Duodenal mucosa (tissue), 2 donors: ENCODE measurements around the gene CBX8.

ENCODE experiments used
- H3K27ac ChIP-seq: one replicate; pipeline ENCODE4 v1.7.0; 2013; ENCODE audit warnings: low read depth, low read length
- H3K27me3 ChIP-seq, 2 donors: one replicate each; pipeline ENCODE4 v1.7.0; 2013; ENCODE audit warnings: low read length in 2 of 2, control low read depth in 1 of 2; ENCODE audit not compliant: insufficient read depth in 2 of 2, control insufficient read depth in 1 of 2
- H3K36me3 ChIP-seq, 2 donors: one replicate each; pipeline ENCODE4 v1.7.0; 2013; ENCODE audit warnings: low read length in 2 of 2, control low read depth in 1 of 2; ENCODE audit not compliant: insufficient read depth in 2 of 2, control insufficient read depth in 1 of 2
- H3K4me1 ChIP-seq, 2 donors: one replicate each; pipeline ENCODE4 v1.7.0; 2013; ENCODE audit warnings: low read length in 2 of 2, control low read depth in 1 of 2; ENCODE audit not compliant: insufficient read depth in 2 of 2, control insufficient read depth in 1 of 2
- H3K4me3 ChIP-seq, 2 donors: one replicate each; pipeline ENCODE4 v1.7.0; 2013; ENCODE audit warnings: low read length in 2 of 2, low read depth in 1 of 2
- H3K9ac ChIP-seq, 2 donors: one replicate each; pipeline ENCODE4 v1.7.0; 2013; ENCODE audit warnings: low read length in 2 of 2, low read depth in 1 of 2
- H3K9me3 ChIP-seq, 2 donors: one replicate each; pipeline ENCODE4 v1.7.0; 2013; ENCODE audit warnings: low read length in 2 of 2, control low read depth in 1 of 2; ENCODE audit not compliant: control insufficient read depth in 1 of 2

Gene CBX8

GRCh38 chr17:79834565-79835469 lies 37.9 kb upstream of the CBX8 start:
- Histone ChIP-seq H3K27ac (no peak overlapping the region), H3K9ac (no peak overlapping the region), H3K36me3 (peaks cover 0 to 10% of the 10 kb centered on the region in 2 donors), H3K9me3 (no peaks in the 10 kb centered on the region), H3K4me3 (no peak overlapping the region), H3K27me3 (no peaks in the 10 kb centered on the region), H3K4me1 (peaks cover 35 to 38% of the 10 kb centered on the region in 2 donors)

GRCh38 chr17:79833744-79834564 lies 37.1 kb upstream of the CBX8 start:
- Histone ChIP-seq H3K4me1 (peaks cover 38 to 43% of the 10 kb centered on the region in 2 donors), H3K4me3 (no peak overlapping the region), H3K36me3 (peaks cover 0 to 10% of the 10 kb centered on the region in 2 donors), H3K27me3 (no peaks in the 10 kb centered on the region), H3K9me3 (no peaks in the 10 kb centered on the region), H3K27ac (no peak overlapping the region), H3K9ac (no peak overlapping the region)

- peaks cover 0 to 10% of the 10 kb centered on the region in 2 donors for H3K36me3 ChIP-seq
Observed at GRCh38 chr17:79833110-79833450, 36.2 kb upstream of the CBX8 start.

GRCh38 chr17:79832218-79833109 lies 35.6 kb upstream of the CBX8 start:
- H3K9ac ChIP-seq, result no peak overlapping the region
- peak overlapping the region; percentile 29 to 48 for H3K4me3 ChIP-seq
- H3K27ac ChIP-seq, result no peak overlapping the region
- H3K9me3 ChIP-seq, result no peaks in the 10 kb centered on the region
- no peaks in the 10 kb centered on the region for H3K27me3 ChIP-seq
- peaks cover 34 to 47% of the 10 kb centered on the region in 2 donors for H3K4me1 ChIP-seq
- H3K36me3 ChIP-seq, result peaks cover 0 to 10% of the 10 kb centered on the region in 2 donors

More at GRCh38 chr17:79833110-79833450, 36.2 kb upstream of the CBX8 start:
- H3K27me3 ChIP-seq, result no peaks in the 10 kb centered on the region
- H3K4me3 ChIP-seq, result peak overlapping the region; percentile 29 to 48
- no peak overlapping the region for H3K9ac ChIP-seq
- H3K9me3 ChIP-seq, result no peaks in the 10 kb centered on the region
- peaks cover 40 to 47% of the 10 kb centered on the region in 2 donors for H3K4me1 ChIP-seq
- no peak overlapping the region for H3K27ac ChIP-seq

GRCh38 chr17:79831265-79832217 lies 34.7 kb upstream of the CBX8 start:
- no peak overlapping the region for H3K9ac ChIP-seq
- peak overlapping the region; percentile 29 to 48 for H3K4me3 ChIP-seq
- peaks cover 0 to 3% of the 10 kb centered on the region in 2 donors for H3K27me3 ChIP-seq
- peaks cover 29 to 42% of the 10 kb centered on the region in 2 donors for H3K4me1 ChIP-seq
- no peaks in the 10 kb centered on the region for H3K9me3 ChIP-seq
- peaks cover 0 to 10% of the 10 kb centered on the region in 2 donors for H3K36me3 ChIP-seq
- H3K27ac ChIP-seq, result no peak overlapping the region

GRCh38 chr17:79830763-79831264 lies 33.9 kb upstream of the CBX8 start:
- Histone ChIP-seq H3K4me3 (no peak overlapping the region), H3K9ac (no peak overlapping the region), H3K4me1 (peaks cover 30 to 42% of the 10 kb centered on the region in 2 donors), H3K27ac (no peak overlapping the region), H3K36me3 (peaks cover 0 to 10% of the 10 kb centered on the region in 2 donors), H3K27me3 (peaks cover 0 to 3% of the 10 kb centered on the region in 2 donors), H3K9me3 (no peaks in the 10 kb centered on the region)

- Histone ChIP-seq H3K36me3 (peaks cover 0 to 10% of the 10 kb centered on the region in 2 donors), H3K9me3 (no peaks in the 10 kb centered on the region), H3K27me3 (peaks cover 0 to 3% of the 10 kb centered on the region in 2 donors), H3K4me1 (peaks cover 35 to 44% of the 10 kb centered on the region in 2 donors), H3K4me3 (no peak overlapping the region), H3K9ac (no peak overlapping the region), H3K27ac (no peak overlapping the region)
Observed at GRCh38 chr17:79830303-79830702, 33.4 kb upstream of the CBX8 start.

- H3K36me3 ChIP-seq, result peaks cover 0 to 4% of the 10 kb centered on the region in 2 donors
- H3K9me3 ChIP-seq, result no peaks in the 10 kb centered on the region
- H3K27me3 ChIP-seq, result peaks cover 0 to 3% of the 10 kb centered on the region in 2 donors
- H3K27ac ChIP-seq, result no peak overlapping the region
- H3K4me1 ChIP-seq, result peaks cover 37 to 52% of the 10 kb centered on the region in 2 donors
- no peak overlapping the region for H3K9ac ChIP-seq
- H3K4me3 ChIP-seq, result no peak overlapping the region
Observed at GRCh38 chr17:79829457-79829856, 32.6 kb upstream of the CBX8 start.
